IPS-NIHi11 (cell line): ENCODE results near the gene REG1A.

Source experiments
- DNase-seq: peaks from one replicate; pipeline ENCODE4 v3.0.0; 2012; ENCODE audit warnings: mixed read lengths, low spot score

REG1A gene

GRCh38 chr2:79128406-79128805, 8.1 kb downstream of the REG1A start:
- DNase-seq: no peak

- no peak for DNase-seq
Measured at GRCh38 chr2:79129260-79129659, 9.0 kb downstream of the REG1A start.

- no peak for DNase-seq
Measured at GRCh38 chr2:79129804-79130203, 9.5 kb downstream of the REG1A start.

- no peak for DNase-seq
Measured at GRCh38 chr2:79131687-79132086, 11.4 kb downstream of the REG1A start.

GRCh38 chr2:79138385-79138784, 18.1 kb downstream of the REG1A start:
- DNase-seq: no peak

GRCh38 chr2:79139423-79139822, 19.1 kb downstream of the REG1A start:
- DNase-seq: no peak

GRCh38 chr2:79155826-79156476, 35.7 kb downstream of the REG1A start:
- DNase-seq: no peak

- no peak for DNase-seq
Measured at GRCh38 chr2:79159030-79159429, 38.7 kb downstream of the REG1A start.

- DNase-seq: no peak
Measured at GRCh38 chr2:79159653-79160052, 39.4 kb downstream of the REG1A start, which contains the start of gene REG3A. REG3A (minus strand) TSS chr2:79159753; CDS start chr2:79159405, 348 bp downstream.

- DNase-seq: no peak
Measured at GRCh38 chr2:79162132-79162531, 41.8 kb downstream of the REG1A start.

- no peak for DNase-seq
Measured at GRCh38 chr2:79162801-79163200, 42.5 kb downstream of the REG1A start.

- DNase-seq: no peak
Measured at GRCh38 chr2:79171348-79171958, 51.2 kb downstream of the REG1A start.
